GM18505 (cell line): ENCODE results near the gene CLCNKA.

Experiments used
- ATAC-seq: cut with Tn5 transposase; IDR thresholded peaks from one replicate; pipeline ENCODE4 v1.9.1; 2021; ENCODE audit not compliant: unreplicated experiment
- POLR2A ChIP-seq: IDR thresholded peaks from 4 replicates; pipeline ENCODE4 v1.6.1; 2011; ENCODE audit warnings: borderline replicate concordance; ENCODE audit not compliant: insufficient read depth, insufficient read length; ENCODE audit errors: extremely low read depth

CLCNKA gene

GRCh38 chr1:16006552-16007485 lies 15.0 kb upstream of the CLCNKA start:
- ATAC-seq, result no peak
- no peak for TF ChIP-seq POLR2A

- no peak for TF ChIP-seq POLR2A
- ATAC-seq, result no peak
Measured at GRCh38 chr1:16007671-16008341, 14.0 kb upstream of the CLCNKA start.

- ATAC-seq, result no peak
- TF ChIP-seq POLR2A, result no peak
Measured at GRCh38 chr1:16009030-16009460, 12.8 kb upstream of the CLCNKA start.

GRCh38 chr1:16009678-16010077 lies 12.2 kb upstream of the CLCNKA start:
- no peak for ATAC-seq
- no peak for TF ChIP-seq POLR2A

GRCh38 chr1:16010837-16011236 lies 11.0 kb upstream of the CLCNKA start:
- TF ChIP-seq POLR2A, result no peak
- ATAC-seq, result no peak

- ATAC-seq, result no peak
- no peak for TF ChIP-seq POLR2A
Measured at GRCh38 chr1:16011936-16012589, 9.8 kb upstream of the CLCNKA start.

GRCh38 chr1:16012590-16013219 lies 9.1 kb upstream of the CLCNKA start:
- no peak for ATAC-seq
- no peak for TF ChIP-seq POLR2A

GRCh38 chr1:16013220-16013907 lies 8.5 kb upstream of the CLCNKA start:
- ATAC-seq, result no peak
- no peak for TF ChIP-seq POLR2A

- TF ChIP-seq POLR2A, result no peak
- ATAC-seq, result no peak
Measured at GRCh38 chr1:16013908-16014258, 8.0 kb upstream of the CLCNKA start.

- ATAC-seq, result no peak
- no peak for TF ChIP-seq POLR2A
Measured at GRCh38 chr1:16014509-16015482, 7.0 kb upstream of the CLCNKA start.

GRCh38 chr1:16015491-16015890 lies 6.3 kb upstream of the CLCNKA start:
- TF ChIP-seq POLR2A, result no peak
- ATAC-seq, result no peak
